WTC11 (cell line): ENCODE data around the gene ZNF878. TPM values are rescaled to one million over a fixed set of nuclear protein-coding genes. Genes with fewer than 3 reads are reported as not detected.

Source experiments
- ATF6 ChIP-seq: sonication (generic); formaldehyde crosslinking; IDR thresholded peaks from 2 replicates; pipeline ENCODE4 v1.8.1; 2023; ENCODE audit warnings: mild to moderate bottlenecking, missing genetic modification reagents
- CDX4 ChIP-seq: fragments of 250-450 bp; sonication (Bioruptor Pico); IDR thresholded peaks from 2 replicates; pipeline ENCODE4 v1.9.0; 2021; ENCODE audit warnings: moderate library complexity, mild to moderate bottlenecking, inconsistent platforms, borderline replicate concordance
- CTCF ChIP-seq: fragments of 200-600 bp; IDR thresholded peaks from 2 replicates; pipeline ENCODE4 v1.8.0; 2022; ENCODE audit warnings: antibody characterized with exemption
- EMX1 ChIP-seq: fragments of 250-450 bp; sonication (Bioruptor Pico); IDR thresholded peaks from 2 replicates; pipeline ENCODE4 v1.8.0; 2021; ENCODE audit warnings: mild to moderate bottlenecking
- FOXK1 ChIP-seq: sonication (generic); formaldehyde crosslinking; IDR thresholded peaks from 2 replicates; pipeline ENCODE4 v1.8.0; 2022; ENCODE audit warnings: mild to moderate bottlenecking, moderate library complexity, missing genetic modification reagents
- GTF2I ChIP-seq: fragments of 250-450 bp; sonication (Bioruptor Pico); conservative IDR thresholded peaks from 2 replicates; pipeline ENCODE4 v1.4.0; 2021; ENCODE audit warnings: mild to moderate bottlenecking
- HMGA2 ChIP-seq: fragments of 250-450 bp; sonication (Bioruptor Pico); IDR thresholded peaks from 2 replicates; pipeline ENCODE4 v1.4.0; 2021; ENCODE audit warnings: mild to moderate bottlenecking, moderate library complexity
- HMGXB4 ChIP-seq: sonication (generic); formaldehyde crosslinking; IDR thresholded peaks from 2 replicates; pipeline ENCODE4 v1.8.1; 2023; ENCODE audit warnings: mild to moderate bottlenecking, moderate library complexity, missing genetic modification reagents
- JAZF1 ChIP-seq: fragments of 250-450 bp; sonication (Bioruptor Pico); IDR thresholded peaks from 2 replicates; pipeline ENCODE4 v1.9.0; 2021; ENCODE audit warnings: moderate library complexity, mild to moderate bottlenecking, inconsistent platforms
- JUN ChIP-seq: sonication (generic); formaldehyde crosslinking; IDR thresholded peaks from 2 replicates; pipeline ENCODE4 v1.8.0; 2023; ENCODE audit warnings: mild to moderate bottlenecking, missing genetic modification reagents
- KAT7 ChIP-seq: sonication (generic); formaldehyde crosslinking; IDR thresholded peaks from 2 replicates; pipeline ENCODE4 v1.8.1; 2023; ENCODE audit warnings: missing genetic modification reagents, mild to moderate bottlenecking, borderline replicate concordance
- MXD4 ChIP-seq: fragments of 250-450 bp; sonication (Bioruptor Pico); IDR thresholded peaks from 2 replicates; pipeline ENCODE4 v1.8.0; 2021; ENCODE audit warnings: mild to moderate bottlenecking, moderate library complexity, borderline replicate concordance
- NFE2L1 ChIP-seq: sonication (generic); formaldehyde crosslinking; IDR thresholded peaks from 2 replicates; pipeline ENCODE4 v1.8.1; 2023; ENCODE audit warnings: missing genetic modification reagents
- PRDM15 ChIP-seq: sonication (generic); formaldehyde crosslinking; IDR thresholded peaks from 2 replicates; pipeline ENCODE4 v1.8.0; 2022; ENCODE audit warnings: missing genetic modification reagents
- PREB ChIP-seq: sonication (generic); formaldehyde crosslinking; IDR thresholded peaks from 2 replicates; pipeline ENCODE4 v1.8.1; 2022; ENCODE audit warnings: mild to moderate bottlenecking, missing genetic modification reagents, moderate library complexity, borderline replicate concordance
- RORB ChIP-seq: fragments of 250-450 bp; sonication (Bioruptor Pico); IDR thresholded peaks from 2 replicates; pipeline ENCODE4 v1.9.0; 2021; ENCODE audit warnings: mild to moderate bottlenecking
- SMAD3 ChIP-seq: sonication (generic); formaldehyde crosslinking; IDR thresholded peaks from 2 replicates; pipeline ENCODE4 v1.8.0; 2022; ENCODE audit warnings: missing genetic modification reagents, mild to moderate bottlenecking, borderline replicate concordance
- SP1 ChIP-seq: sonication (generic); formaldehyde crosslinking; conservative IDR thresholded peaks from 2 replicates; pipeline ENCODE4 v1.8.1; 2022; ENCODE audit warnings: missing genetic modification reagents
- TCF7 ChIP-seq: sonication (generic); formaldehyde crosslinking; IDR thresholded peaks from 2 replicates; pipeline ENCODE4 v1.8.0; 2022; ENCODE audit warnings: mild to moderate bottlenecking, low read depth, missing genetic modification reagents, moderate library complexity
- USF1 ChIP-seq: sonication (generic); formaldehyde crosslinking; IDR thresholded peaks from 2 replicates; pipeline ENCODE4 v1.8.0; 2022; ENCODE audit warnings: mild to moderate bottlenecking, missing genetic modification reagents
- USF2 ChIP-seq: sonication (generic); formaldehyde crosslinking; IDR thresholded peaks from 2 replicates; pipeline ENCODE4 v1.8.1; 2023; ENCODE audit warnings: mild to moderate bottlenecking, missing genetic modification reagents, moderate library complexity
- ZNF138 ChIP-seq: sonication (generic); formaldehyde crosslinking; conservative IDR thresholded peaks from 2 replicates; pipeline ENCODE4 v1.8.1; 2022; ENCODE audit warnings: mild to moderate bottlenecking, moderate library complexity, missing genetic modification reagents
- ZNF416 ChIP-seq: fragments of 250-450 bp; sonication (Bioruptor Pico); IDR thresholded peaks from 2 replicates; pipeline ENCODE4 v1.9.0; 2021; ENCODE audit warnings: mild to moderate bottlenecking, inconsistent platforms
- ZNF512 ChIP-seq: sonication (generic); formaldehyde crosslinking; IDR thresholded peaks from 2 replicates; pipeline ENCODE4 v1.8.1; 2022; ENCODE audit warnings: missing genetic modification reagents, borderline replicate concordance
- total RNA-seq: library from RNA; stranded (reverse); gene quantifications from 3 replicates; pipeline ENCODE4 v1.2.3, GENCODE V29; 2021

ZNF878 gene
- total RNA-seq, 1 experiment from 2014 or later, result 12.5 TPM

GRCh38 chr19:12064590-12065538 is 12.1 kb upstream of the ZNF878 start, which contains the start of gene ZNF844 (continued):
- TF ChIP-seq CTCF, result no peak
- TF ChIP-seq FOXK1, result peak; percentile 65; the same call in 1 of the 2 replicates
- TF ChIP-seq EMX1 (CRISPR knock-in tag), result no peak
- TF ChIP-seq PRDM15, result no peak
- no peak for TF ChIP-seq HMGA2 (CRISPR knock-in tag)
- no peak for TF ChIP-seq JUN (CRISPR knock-in tag)
- no peak for TF ChIP-seq TCF7 (CRISPR knock-in tag)
- TF ChIP-seq SP1 (CRISPR knock-in tag), result peak; percentile 77
- TF ChIP-seq KAT7 (CRISPR knock-in tag), result peak; percentile 38; the same call in 1 of the 2 replicates
- TF ChIP-seq RORB (CRISPR knock-in tag), result no peak
- TF ChIP-seq MXD4 (CRISPR knock-in tag), result no peak
- no peak for TF ChIP-seq PREB (CRISPR knock-in tag)
- TF ChIP-seq HMGXB4 (CRISPR knock-in tag), result no peak
- no peak for TF ChIP-seq ZNF138 (CRISPR knock-in tag)
- peak; percentile 59 for TF ChIP-seq USF2 (CRISPR knock-in tag)
- TF ChIP-seq JAZF1 (CRISPR knock-in tag), result no peak
- no peak for TF ChIP-seq CDX4 (CRISPR knock-in tag)
- peak; percentile 58; the same call in 1 of the 2 replicates for TF ChIP-seq USF1 (CRISPR knock-in tag)
- TF ChIP-seq ZNF416 (CRISPR knock-in tag), result no peak
- TF ChIP-seq NFE2L1 (CRISPR knock-in tag), result no peak
- TF ChIP-seq GTF2I, result no peak
- no peak for TF ChIP-seq ZNF512 (CRISPR knock-in tag)
- no peak for TF ChIP-seq ATF6 (CRISPR knock-in tag)
- TF ChIP-seq SMAD3 (CRISPR knock-in tag), result 0 out of 2 replicates have a peak, but pooled peaks have one; percentile 38
